Measurements from ENCODE around the gene PDE1A.
"Not testable (repeated sequence)": the region's sequence is repeated elsewhere in the genome, so short reads cannot be mapped to it uniquely, and the experiment has no call there.

The PDE1A gene

DNA sequence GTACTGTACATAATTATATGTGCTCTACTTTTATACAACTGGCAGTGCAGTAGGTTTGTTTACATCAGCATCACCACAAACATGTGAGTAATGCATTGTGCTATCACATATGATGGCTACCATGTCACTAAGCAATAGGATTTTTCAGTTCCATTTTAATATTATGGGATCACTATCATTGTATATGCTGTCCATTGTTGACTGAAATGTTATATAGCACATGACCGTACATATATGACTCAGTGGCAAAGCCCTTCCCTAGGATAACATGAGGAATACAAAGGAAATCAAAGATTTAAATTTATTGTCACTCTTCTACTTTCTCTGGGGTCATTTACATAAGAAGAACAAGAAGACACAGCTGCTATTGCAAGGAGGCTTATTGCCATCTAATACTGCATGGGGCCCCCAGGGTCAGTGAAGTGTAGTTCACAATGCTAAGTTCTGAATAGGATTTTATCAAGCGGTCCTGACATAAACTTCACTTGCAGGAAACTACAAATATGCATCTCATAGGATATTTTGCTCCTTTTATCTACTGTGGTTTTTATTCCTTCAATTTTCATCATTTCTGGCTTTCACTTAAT, 21.8 kb downstream of the PDE1A start:
- no peak for DNase-seq

DNA sequence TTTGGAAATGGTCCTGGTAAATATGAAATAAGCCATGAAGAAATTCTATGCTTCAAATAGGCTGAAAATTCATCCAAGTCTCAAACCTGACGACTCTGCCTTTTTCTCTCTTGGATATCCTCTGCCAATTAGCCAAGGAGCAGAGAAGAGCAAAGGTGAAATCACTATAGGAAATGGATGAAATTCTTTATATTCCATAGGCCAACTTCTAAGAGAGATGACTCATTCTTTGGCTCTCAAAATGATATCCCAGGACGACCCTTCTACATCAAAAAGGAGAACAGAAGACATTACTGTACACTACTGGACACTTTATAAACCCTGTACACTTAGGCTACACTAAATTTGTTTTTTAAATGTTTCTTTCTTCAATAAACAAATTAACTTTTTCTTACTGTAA, 22.7 kb downstream of the PDE1A start:
- no peak for DNase-seq

DNA sequence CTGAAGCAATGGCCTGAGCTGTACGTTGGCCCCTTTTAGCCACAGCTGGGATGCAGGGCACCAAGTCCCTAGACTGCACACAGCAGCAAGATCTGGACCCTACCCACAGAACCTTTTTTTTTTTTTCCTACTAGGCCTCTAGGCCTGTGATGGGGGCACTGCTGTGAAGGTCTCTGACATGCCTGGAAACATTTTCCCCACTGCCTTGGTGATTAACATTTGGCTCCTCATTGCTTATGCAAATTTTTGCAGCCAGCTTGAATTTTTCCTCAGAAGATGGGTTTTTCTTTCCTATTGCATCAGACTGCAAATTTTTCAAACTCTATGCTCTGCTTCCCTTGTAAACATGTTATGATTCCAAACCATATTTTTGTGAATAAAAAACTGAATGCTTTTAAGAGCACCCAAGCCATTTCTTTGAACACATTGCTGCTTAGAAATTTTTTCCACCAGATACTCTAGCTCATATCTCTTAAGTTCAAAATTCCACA, 33.5 kb downstream of the PDE1A start:
- no peak for DNase-seq

DNA sequence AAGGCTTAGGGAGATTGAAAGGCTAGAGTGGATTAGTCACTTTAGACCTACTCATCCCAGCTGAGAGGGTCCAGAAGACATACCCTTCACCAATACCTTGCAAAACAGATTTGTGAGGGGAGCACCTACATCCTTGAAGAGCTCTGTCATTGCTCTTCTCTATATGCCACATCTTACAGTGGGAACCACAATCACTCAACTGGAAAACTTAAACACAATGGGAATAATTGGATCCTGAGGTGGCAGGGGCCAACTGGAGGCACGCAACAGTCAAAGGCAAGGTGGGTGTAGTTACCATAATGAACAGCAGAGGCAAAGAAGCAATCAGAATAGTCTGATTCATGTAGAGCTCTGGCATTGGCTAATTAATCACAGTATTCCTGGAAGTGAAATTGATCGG, 35.4 kb downstream of the PDE1A start:
- no peak for DNase-seq

DNA sequence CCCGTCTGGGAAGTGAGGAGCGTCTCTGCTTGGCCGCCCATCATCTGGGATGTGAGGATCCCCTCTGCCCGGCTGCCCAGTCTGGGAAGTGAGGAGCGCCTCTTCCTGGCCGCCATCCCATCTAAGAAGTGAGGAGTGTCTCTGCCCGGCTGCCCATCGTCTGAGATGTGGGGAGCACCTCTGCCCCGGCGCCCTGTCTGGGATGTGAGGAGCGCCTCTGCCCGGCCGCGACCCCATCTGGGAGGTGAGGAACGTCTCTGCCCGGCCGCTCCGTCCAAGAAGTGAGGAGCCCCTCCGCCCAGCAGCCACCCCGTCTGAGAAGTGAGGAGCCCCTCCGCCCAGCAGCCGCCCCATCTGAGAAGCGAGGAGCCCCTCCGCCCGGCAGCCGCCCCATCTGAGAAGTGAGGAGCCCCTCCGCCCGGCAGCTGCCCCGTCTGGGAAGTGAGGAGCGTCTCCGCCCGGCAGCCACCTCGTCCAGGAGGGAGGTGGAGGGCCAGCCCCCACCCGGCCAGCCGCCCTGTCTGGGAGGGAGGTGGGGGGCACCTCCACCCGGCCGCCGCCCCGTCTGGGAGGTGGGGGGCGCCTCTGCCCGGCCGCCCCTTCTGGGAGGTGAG, 40.5 kb downstream of the PDE1A start:
- not testable (repeated sequence) for DNase-seq

DNA sequence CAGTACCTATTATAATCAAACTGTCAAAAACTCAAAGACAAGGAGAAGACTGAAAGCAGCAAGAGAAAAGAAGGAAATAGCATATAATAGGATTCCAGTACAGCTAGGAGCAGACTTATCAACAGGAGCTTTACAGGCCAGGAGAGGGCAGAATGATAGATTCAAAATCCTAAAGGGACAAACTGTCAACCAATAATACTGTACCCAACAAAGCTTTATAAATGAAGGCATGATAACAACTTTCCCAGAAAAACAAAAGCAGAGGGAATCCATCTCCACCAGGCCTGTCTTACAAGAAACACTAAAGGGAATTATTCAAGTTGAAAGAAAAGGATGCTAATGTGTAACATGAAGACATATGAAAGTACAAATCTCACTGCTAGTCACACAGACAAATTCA, 42.0 kb downstream of the PDE1A start:
- DNase-seq, result no peak

DNA sequence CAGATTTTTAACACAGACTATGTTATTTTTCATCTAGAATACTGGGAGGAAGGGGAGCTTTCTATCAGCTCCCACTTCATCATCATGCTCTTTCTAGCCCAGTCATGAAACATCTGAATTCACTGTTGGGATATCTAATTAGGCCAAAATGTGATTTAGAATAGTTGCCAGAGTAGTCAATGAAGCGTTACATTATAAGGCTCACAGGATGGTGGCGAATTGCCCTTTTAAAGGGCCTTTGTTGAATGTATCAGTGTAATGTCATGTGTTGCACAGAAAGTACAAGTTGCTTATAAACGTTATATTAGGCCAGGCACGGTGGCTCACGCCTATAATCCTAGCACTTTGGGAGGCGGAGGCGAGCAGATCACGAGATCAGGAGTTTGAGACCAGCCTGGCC, 45.6 kb downstream of the PDE1A start:
- no peak for DNase-seq

DNA sequence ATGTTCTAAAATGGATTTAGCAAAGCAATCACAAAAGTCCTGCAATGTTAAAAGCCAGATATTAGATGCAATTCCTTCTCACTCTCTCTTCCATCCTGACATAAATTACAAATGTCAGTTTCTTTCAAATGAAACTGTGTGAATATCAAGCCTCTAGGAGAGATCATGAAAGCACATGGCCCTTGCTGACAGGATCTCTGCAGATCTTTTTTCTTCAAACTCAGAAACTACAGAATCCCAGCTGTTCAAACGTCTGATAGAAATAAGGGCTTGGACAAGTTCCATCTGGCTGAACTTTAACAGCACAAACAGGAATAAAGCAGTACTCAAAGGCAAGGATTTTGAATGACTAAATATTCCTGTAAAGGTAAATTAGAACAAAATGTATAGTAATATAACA, 47.6 kb downstream of the PDE1A start:
- DNase-seq, result no peak

DNA sequence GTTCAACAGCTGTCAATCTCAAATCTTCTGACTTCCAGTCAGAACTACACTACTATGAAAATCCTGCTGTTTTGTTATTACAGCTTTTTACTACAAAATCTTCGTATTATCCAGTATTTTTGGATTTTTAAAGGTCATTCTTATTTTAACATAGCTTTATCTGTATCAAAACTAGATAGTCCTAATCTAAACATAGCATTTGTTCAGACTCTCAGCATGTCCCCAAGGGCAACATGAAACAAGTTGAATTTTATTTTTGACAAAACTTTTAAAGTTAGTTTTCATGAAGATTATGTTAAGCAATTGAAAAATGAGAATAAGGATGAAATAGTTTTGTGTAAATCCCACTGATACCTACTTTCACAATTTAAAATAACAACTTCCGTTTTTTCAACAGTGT, 48.1 kb downstream of the PDE1A start:
- no peak for DNase-seq

DNA sequence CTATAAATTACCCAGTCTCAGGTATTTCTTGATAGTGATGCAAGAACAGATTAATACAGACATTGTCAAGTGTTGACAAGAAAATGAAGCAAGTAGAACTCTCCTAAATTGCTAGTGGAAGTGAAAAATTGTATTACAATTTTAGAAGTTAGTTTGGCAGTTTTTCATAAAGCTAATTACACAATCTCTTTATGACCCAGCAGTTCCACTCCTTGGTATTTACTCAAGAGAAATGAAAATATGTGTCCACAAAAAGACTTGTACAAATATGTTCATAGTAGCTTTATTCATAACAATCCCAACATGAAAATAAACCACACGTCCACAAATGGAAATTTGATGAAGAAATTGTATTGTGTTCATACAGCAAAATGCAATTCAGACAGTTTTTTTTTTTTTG, 49.4 kb downstream of the PDE1A start:
- DNase-seq, result no peak

DNA sequence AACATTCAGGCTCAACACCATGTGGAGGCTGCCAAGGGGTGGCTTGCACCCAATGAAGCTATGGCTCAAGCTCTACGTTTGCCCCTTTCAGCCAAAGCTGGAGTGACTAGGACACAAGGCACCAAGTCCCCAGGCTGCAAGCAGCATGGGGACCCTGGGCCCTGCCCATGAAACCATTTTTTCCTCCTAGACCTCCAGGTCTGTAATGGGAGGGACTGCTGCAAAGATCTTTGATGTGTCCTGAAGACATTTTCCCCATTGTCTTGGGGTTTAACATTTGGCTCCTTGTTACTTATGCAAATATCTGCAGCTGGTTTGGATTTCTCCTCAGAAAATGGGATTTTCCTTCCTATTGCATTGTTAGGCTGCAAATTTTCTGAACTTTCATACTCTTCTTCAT, 51.0 kb downstream of the PDE1A start:
- no peak for DNase-seq

DNA sequence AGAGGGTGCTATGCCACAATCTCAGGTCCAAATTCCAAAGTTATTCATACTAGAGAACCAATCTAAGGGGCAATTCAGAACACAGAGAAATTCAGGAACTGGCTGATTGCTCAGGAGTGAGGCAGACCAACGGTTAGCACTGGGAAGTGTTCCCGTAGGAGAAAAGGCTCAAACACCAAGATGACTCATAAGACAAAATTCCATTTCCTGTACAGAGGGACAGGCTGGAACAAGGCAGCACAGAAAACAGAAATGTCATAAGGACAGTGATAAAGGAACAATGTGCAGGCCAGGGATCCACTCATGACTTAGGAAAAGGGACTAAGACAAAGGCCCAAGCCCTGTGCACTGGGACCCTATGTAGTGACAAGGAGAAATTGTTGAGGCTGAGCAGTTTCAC, 54.2 kb downstream of the PDE1A start:
- DNase-seq, result no peak

DNA sequence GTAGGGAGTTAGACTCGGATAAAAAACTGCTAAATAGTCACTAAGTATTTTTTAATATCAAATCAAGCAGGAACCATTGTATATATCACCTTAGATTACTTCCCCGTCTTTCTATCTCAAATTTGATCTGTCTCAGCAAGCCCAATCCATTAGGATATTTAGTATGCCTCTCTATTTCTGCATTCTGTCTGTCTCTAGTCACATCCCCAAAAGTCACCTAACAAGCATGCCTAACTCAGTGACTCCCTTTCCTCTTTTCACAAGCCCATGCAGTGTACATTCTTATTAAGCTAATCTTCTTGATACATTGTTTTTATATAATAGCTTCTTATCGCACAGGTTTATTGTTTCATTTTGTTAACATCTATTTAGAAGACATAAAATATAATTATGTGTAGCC, 57.8 kb downstream of the PDE1A start:
- no peak for DNase-seq

DNA sequence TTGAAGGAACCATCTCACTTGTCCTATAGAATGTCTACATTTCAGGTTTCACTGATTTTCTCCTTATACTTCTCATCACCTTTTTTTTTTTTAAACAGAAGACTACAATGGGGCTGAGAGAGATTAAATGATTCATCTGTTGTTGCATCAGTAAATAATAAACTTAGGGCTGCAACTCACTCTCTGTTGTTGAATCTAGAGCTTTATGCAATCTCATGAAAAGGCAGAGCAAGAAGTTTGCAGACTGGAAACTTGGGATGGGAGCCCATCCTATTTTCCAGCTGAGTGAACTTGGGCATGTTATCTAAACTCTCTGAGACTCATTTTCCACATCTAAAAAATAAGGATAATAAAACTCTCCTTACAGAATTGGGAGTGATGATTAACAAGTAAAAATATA, 58.4 kb downstream of the PDE1A start:
- no peak for DNase-seq

DNA sequence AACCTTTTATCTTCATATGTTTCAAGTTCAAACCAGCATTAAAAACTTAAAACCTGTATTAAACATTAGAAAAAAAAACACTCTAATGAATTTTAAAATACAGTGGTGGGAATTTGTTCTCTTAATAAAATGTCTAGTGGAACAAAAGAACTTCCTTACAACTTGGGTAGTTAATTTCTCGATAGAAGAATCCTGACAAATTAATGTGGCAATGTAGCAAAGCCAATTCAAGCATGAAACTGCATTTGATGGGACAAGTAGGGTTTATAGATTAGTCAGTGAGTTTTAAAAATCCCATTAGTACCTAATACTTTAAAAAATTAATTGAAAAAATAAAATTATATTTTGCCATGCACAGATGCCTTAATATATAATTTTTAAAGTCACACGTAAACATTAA, 59.4 kb downstream of the PDE1A start:
- no peak for DNase-seq

DNA sequence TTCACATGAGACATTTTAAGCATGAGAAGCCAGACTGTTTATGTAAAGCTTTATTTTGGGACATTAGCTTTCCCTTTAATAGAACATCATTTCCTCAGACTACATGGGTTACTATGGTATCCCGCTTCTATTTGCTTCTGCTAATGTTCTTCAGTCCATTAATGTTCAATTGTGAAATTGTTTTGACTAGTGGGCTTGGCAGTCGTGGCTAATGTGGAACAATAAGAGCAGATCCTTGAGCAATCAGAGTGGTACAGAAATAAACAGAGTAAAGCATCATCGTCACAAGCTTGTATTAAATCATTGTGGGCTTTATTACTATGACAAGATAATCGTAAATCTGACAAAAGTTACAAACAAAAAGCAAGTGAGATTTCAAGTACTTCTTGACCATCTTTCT, 60.2 kb downstream of the PDE1A start:
- DNase-seq, result no peak

DNA sequence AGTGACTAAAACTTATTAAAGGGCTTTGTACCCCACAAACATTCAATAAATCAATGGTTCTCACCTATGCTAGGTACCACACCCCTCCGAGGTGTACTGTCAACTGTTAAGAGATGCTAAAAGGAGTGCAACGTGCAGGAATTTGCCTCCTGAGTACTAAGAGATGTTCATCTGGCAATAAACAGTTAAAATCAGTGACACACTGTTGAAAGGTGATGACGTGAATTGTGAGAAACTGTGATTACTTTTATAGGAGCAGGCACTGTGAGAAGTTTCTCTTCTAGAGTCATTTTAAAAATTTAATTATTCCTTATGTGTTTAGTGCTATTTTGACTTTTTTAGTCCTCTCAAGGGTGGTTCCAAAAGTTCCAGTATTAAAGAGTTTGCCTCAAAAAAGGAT, 61.0 kb downstream of the PDE1A start:
- DNase-seq, result no peak

DNA sequence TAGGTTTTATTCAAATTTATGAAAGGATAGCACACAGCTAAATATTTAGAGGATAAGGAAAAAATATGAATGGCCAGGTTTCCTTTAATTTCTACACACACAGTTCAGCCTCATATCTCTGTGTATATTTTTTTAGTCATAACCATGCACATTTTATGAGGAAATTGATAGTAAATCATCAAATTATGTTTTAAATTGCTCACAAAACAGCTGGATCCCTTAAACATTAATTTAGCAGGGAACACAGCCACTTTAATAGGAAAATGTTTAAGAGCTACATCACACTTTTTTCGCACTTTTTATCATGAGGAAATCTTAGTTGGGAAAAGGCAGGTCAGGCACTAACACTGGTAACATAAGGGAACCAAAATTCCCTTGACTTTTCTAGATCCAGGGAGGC, 65.4 kb downstream of the PDE1A start:
- DNase-seq, result no peak

DNA sequence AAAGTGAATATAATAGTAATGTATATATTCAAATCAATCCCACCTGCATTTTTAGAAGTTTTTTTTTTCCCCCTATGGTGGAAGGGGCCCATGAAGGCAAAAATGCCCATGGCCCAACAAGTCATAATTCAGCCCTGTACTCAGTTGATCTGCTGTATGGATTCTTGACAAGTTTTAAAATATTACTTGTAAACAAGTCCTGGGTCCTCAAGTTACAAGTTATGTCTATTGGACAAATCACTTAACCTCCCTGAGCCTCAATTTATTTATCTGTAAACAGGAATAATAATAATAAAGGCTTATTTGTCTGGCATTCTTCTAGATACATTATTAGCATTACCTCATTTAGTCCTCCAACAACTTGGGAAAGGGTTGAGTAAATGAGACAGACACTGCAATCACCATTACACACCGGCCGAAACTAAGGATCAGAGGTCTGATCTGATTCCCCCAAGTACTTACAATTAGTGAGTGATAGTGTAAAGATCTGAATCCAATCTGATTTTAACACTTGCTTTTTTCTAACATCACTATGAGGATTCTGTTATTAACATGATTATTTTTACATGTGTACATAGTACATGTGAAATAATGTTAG, 66.1 kb downstream of the PDE1A start:
- no peak for DNase-seq

DNA sequence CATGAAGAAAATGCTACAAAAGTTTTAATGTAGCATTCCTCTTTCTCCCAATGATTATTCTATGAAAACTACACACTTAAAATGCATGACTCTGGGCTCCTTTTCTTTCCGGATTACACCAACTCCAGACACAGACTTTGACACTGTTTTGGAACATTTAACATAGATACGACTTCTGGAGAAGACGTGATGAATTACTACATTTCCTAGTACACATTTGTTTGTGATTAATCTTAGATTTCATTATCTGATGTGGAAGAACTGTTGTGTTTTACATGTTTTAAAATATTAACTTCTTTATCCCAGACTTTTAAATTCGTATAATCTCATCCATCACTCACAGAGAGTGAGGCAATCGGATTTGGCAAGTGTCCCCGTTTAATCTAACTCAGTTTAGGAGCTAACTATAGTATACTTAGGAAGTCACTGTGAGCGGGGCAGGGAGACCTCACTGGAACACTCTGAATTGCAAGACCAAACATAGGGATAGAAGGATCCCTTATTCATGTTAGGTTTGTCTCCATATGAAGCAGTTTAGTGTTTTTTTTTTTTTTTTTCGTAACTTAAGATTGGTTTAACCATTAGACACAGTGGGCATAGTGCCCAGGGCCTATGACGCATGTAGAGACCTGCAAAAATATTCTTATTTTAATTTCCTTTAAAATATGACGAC, 66.7 kb downstream of the PDE1A start:
- no peak for DNase-seq

DNA sequence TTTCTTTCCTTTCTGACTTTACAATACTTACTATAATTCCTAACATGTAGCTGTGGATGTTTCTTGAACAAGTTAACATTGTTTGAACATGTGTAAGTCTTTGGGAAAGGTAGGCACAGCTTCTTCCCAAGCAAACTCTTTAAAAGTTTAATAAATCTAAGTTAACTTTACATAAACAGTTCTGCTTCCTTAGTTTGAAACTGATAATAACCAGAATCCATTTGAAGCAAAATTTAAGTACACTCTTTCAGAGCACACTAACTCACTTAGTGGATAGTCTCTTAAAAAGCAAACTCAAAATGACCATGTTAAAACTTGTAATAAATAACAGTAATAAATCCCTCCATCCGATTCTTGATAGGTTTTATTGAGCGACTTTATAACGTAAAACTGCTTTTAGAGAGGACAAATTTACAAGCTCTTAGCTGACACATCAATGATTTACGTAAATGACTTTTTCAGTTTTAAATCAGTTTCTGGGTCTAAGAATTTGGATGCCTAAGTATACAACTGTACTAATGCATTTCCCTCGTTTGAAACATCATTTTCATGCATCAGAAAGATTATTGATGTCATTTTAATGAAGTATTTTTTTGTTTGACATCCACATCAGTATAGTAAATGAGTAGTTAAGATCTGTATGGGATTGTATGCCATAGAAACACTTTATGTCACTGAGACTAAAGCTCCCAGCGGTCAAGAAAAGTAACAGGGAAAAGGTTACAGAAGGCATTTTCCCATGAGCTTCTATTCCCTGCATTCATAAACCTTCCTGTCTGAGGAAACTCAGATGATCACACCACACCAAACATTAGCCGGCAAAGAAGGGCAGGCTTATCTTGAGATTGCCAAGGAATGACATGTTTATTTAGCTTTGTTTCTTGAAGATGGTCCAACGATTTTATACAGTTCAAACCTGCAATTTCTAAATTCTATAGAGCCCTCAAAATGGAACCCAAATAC, 67.5 kb downstream of the PDE1A start:
- DNase-seq, result no peak

DNA sequence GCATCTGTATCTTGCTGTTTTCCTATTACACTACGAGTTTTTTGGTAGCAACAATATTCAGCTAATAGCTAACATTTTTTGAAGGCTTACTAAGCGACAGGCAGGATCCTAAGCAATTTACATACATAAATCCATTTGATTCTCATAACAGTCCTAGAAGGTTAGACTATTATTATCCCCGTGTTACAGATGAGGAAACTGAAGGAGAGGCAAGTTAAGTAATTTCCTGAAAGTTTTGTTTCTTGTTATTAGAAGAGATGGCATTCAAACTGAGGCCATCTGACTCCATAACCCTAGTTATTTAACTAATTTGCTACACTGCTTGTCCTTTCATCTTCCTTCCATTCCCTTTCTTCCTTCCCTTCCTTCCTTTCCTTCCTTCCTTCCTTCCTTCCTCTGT, 68.2 kb downstream of the PDE1A start:
- DNase-seq, result no peak

DNA sequence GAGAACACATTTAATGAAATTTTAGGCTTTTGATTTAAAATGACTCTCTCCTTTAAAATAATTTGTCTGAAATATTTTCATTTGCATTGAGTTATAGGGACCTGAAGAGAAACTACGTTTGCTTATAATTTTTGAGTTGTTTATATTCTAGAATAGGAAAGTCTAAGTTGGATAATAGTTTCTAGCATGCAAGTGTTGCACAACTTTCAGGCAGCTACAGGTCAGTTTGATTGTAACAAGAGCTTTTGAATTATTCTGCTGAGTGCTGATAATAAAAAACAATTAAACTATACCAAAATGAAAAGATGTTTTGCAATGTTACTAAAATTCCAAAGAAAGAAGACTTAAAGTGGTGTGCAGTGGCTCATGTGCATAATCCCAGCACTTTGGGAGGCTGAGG, 71.0 kb downstream of the PDE1A start:
- DNase-seq, result no peak
